NCI-H748 (cell line): ENCODE data around the gene SMYD3.

ENCODE experiments used
- DNase-seq: peaks from one replicate; lab custom pipeline; 2025; ENCODE audit not compliant: unreplicated experiment; lab: John Stamatoyannopoulos, UW

The SMYD3 gene

GRCh38 chr1:246516126-246516525, 9.0 kb upstream of the SMYD3 start:
- DNase-seq = no peak

GRCh38 chr1:246515390-246516005, 8.4 kb upstream of the SMYD3 start:
- DNase-seq = no peak

- DNase-seq = no peak
These were observed 6.7 kb upstream of the SMYD3 start for GRCh38 chr1:246513619-246514343.

- no peak for DNase-seq
These were observed 6.0 kb upstream of the SMYD3 start for GRCh38 chr1:246513041-246513440.

- no peak for DNase-seq
These were observed 5.6 kb upstream of the SMYD3 start for GRCh38 chr1:246512635-246513034.

- no peak for DNase-seq
These were observed 5.2 kb upstream of the SMYD3 start for GRCh38 chr1:246512230-246512629.

GRCh38 chr1:246511203-246511602, 4.1 kb upstream of the SMYD3 start:
- DNase-seq = no peak

GRCh38 chr1:246510147-246511030, 3.3 kb upstream of the SMYD3 start:
- DNase-seq = no peak

GRCh38 chr1:246508897-246509688, 2.0 kb upstream of the SMYD3 start:
- no peak for DNase-seq

- DNase-seq = peak; percentile 28
These were observed 759 bp downstream of the SMYD3 start for GRCh38 chr1:246506367-246506673.

- DNase-seq = peak; percentile 49
These were observed 3.7 kb downstream of the SMYD3 start for GRCh38 chr1:246503341-246503740.

- peak; percentile 67 for DNase-seq
These were observed 9.7 kb downstream of the SMYD3 start for GRCh38 chr1:246497331-246497915.

GRCh38 chr1:246492611-246493245, 14.4 kb downstream of the SMYD3 start:
- DNase-seq = peak; percentile 66

GRCh38 chr1:246491551-246492053, 15.5 kb downstream of the SMYD3 start:
- DNase-seq = no peak

GRCh38 chr1:246488674-246489073, 18.4 kb downstream of the SMYD3 start:
- no peak for DNase-seq

GRCh38 chr1:246483569-246483933, 23.5 kb downstream of the SMYD3 start:
- DNase-seq = no peak

- DNase-seq = no peak
These were observed 24.1 kb downstream of the SMYD3 start for GRCh38 chr1:246482805-246483568.

GRCh38 chr1:246479061-246479460, 28.0 kb downstream of the SMYD3 start:
- no peak for DNase-seq

GRCh38 chr1:246477634-246478033, 29.4 kb downstream of the SMYD3 start:
- DNase-seq = no peak
